GM12892 (cell line): ENCODE measurements around the gene SLC8A1.

ENCODE experiments used
- POLR2A ChIP-seq: IDR thresholded peaks from 2 replicates; pipeline ENCODE4 v1.6.1; 2011; ENCODE audit warnings: low read depth, low read length, control low read depth
- POLR2AphosphoS5 ChIP-seq: IDR thresholded peaks from 2 replicates; pipeline ENCODE4 v1.6.1; 2011; ENCODE audit warnings: low read depth, low read length, control low read depth

GRCh38 chr2:40159333-40159732, 292.6 kb downstream of the SLC8A1 start:
- no peak for TF ChIP-seq POLR2A
- no peak for TF ChIP-seq POLR2AphosphoS5
